HepG2 (cell line): ENCODE measurements around the gene PYGO2. TPM values are rescaled to one million over a fixed set of nuclear protein-coding genes. Genes with fewer than 3 reads are reported as not detected.

ENCODE experiments used
- ATRX ChIP-seq: sonication (generic); formaldehyde crosslinking; IDR thresholded peaks from 2 replicates; pipeline ENCODE4 v1.4.0; 2020; ENCODE audit warnings: missing genetic modification reagents, borderline replicate concordance
- GLI4 ChIP-seq: sonication (generic); formaldehyde crosslinking; IDR thresholded peaks from 2 replicates; pipeline ENCODE4 v1.5.1; 2020; ENCODE audit warnings: missing genetic modification reagents, mild to moderate bottlenecking, moderate library complexity, borderline replicate concordance
- GZF1 ChIP-seq: sonication (generic); formaldehyde crosslinking; IDR thresholded peaks from 2 replicates; pipeline ENCODE4 v1.5.1; 2020; ENCODE audit warnings: mild to moderate bottlenecking, missing genetic modification reagents
- IRF2 ChIP-seq: IDR thresholded peaks from 2 replicates; pipeline ENCODE4 v1.6.1; 2018; ENCODE audit warnings: missing genetic modification reagents, missing compliant biosample characterization
- MAFK ChIP-seq, 2 experiments: IDR thresholded peaks in 1 of 2; conservative IDR thresholded peaks in 1 of 2; 2 replicates each; pipeline ENCODE4 v1.6.1; 2011; ENCODE audit warnings: improper control_type of control experiment in 2 of 2, low read length in 2 of 2
- ZNF280B ChIP-seq: sonication (generic); formaldehyde crosslinking; IDR thresholded peaks from 2 replicates; pipeline ENCODE4 v1.5.0; 2020; ENCODE audit warnings: missing genetic modification reagents, mild to moderate bottlenecking, borderline replicate concordance
- ZNF296 ChIP-seq: sonication (generic); formaldehyde crosslinking; conservative IDR thresholded peaks from 2 replicates; pipeline ENCODE4 v1.5.0; 2020; ENCODE audit warnings: mild to moderate bottlenecking, missing genetic modification reagents
- ZNF329 ChIP-seq: sonication (generic); formaldehyde crosslinking; IDR thresholded peaks from 2 replicates; pipeline ENCODE4 v1.9.0; 2021; ENCODE audit warnings: low read depth, mild to moderate bottlenecking, missing genetic modification reagents
- ZNF432 ChIP-seq: sonication (generic); formaldehyde crosslinking; IDR thresholded peaks from 2 replicates; pipeline ENCODE4 v1.5.0; 2020; ENCODE audit warnings: missing genetic modification reagents, mild to moderate bottlenecking, borderline replicate concordance
- ZNF740 ChIP-seq: sonication (generic); formaldehyde crosslinking; IDR thresholded peaks from 2 replicates; pipeline ENCODE4 v1.4.0; 2020; ENCODE audit warnings: missing genetic modification reagents
- ZNF891 ChIP-seq: sonication (generic); formaldehyde crosslinking; IDR thresholded peaks from 2 replicates; pipeline ENCODE4 v1.5.0; 2020; ENCODE audit warnings: mild to moderate bottlenecking, missing genetic modification reagents
- polyA plus RNA-seq, 8 experiments: library from polyadenylated mRNA; depleted of rRNA in 3 of 8; stranded (reverse) in 7 of 8; unstranded in 1 of 8; fragments of >200 nt; fragmentation: Illumina TruSeq in 4 of 8; extraction: Trizol in 4 of 8; gene quantifications; 2 replicates each; pipeline versions ENCODE4 v1.2.1 to v1.2.3, GENCODE V29; 2011 to 2016; ENCODE audit warnings: low read depth in 4 of 8, missing spikeins in 1 of 8, mixed read lengths in 1 of 8; ENCODE audit not compliant: insufficient read depth in 1 of 8
- total RNA-seq, 5 experiments: library from RNA; depleted of rRNA; stranded (reverse); fragments of >200 nt; fragmentation: Illumina TruSeq; extraction: Trizol; gene quantifications; 2 replicates each; pipeline ENCODE4 v1.2.3, GENCODE V29; 2016; ENCODE audit warnings: low read depth in 1 of 5
- TF ChIP-seq, protein P1 (sequence below): sonication (generic); formaldehyde crosslinking; IDR thresholded peaks from 2 replicates; pipeline ENCODE4 v1.5.1; 2020; ENCODE audit warnings: missing genetic modification reagents, mild to moderate bottlenecking, borderline replicate concordance
- TF ChIP-seq, protein P2 (sequence below): sonication (generic); formaldehyde crosslinking; IDR thresholded peaks from 2 replicates; pipeline ENCODE4 v1.8.0; 2022; ENCODE audit warnings: missing genetic modification reagents, mild to moderate bottlenecking, inconsistent platforms, borderline replicate concordance
- TF ChIP-seq, protein P3 (sequence below): sonication (generic); formaldehyde crosslinking; IDR thresholded peaks from 2 replicates; pipeline ENCODE4 v1.5.0; 2020; ENCODE audit warnings: mild to moderate bottlenecking, missing genetic modification reagents, borderline replicate concordance

Gene PYGO2
- total and polyA plus RNA-seq, 2 of the 13 experiments (the other 11 are each of a cell fraction or from before 2014, with no cell fraction given), result 20.3 to 21.8 TPM

- TF ChIP-seq, protein P1, sequence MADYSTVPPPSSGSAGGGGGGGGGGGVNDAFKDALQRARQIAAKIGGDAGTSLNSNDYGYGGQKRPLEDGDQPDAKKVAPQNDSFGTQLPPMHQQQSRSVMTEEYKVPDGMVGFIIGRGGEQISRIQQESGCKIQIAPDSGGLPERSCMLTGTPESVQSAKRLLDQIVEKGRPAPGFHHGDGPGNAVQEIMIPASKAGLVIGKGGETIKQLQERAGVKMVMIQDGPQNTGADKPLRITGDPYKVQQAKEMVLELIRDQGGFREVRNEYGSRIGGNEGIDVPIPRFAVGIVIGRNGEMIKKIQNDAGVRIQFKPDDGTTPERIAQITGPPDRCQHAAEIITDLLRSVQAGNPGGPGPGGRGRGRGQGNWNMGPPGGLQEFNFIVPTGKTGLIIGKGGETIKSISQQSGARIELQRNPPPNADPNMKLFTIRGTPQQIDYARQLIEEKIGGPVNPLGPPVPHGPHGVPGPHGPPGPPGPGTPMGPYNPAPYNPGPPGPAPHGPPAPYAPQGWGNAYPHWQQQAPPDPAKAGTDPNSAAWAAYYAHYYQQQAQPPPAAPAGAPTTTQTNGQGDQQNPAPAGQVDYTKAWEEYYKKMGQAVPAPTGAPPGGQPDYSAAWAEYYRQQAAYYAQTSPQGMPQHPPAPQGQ (CRISPR knock-in tag), result no peak
- TF ChIP-seq ZNF432 (CRISPR knock-in tag) (no peak), ZNF296 (CRISPR knock-in tag) (no peak), ZNF891 (CRISPR knock-in tag) (no peak), MAFK (conservative IDR thresholded peaks at IDR 0.05 in 1 of 2, IDR thresholded peaks at IDR 0.05 in 1 of 2; ENCODE audit: low read length in 2 of 2) (no peak), ZNF329 (no peak), ZNF280B (no peak), GZF1 (CRISPR knock-in tag) (no peak), IRF2 (CRISPR knock-in tag) (no peak), ZNF740 (no peak; the same call in 1 of the 2 replicates), ATRX (CRISPR knock-in tag) (no peak), GLI4 (CRISPR knock-in tag) (no peak)
- TF ChIP-seq, protein P2, sequence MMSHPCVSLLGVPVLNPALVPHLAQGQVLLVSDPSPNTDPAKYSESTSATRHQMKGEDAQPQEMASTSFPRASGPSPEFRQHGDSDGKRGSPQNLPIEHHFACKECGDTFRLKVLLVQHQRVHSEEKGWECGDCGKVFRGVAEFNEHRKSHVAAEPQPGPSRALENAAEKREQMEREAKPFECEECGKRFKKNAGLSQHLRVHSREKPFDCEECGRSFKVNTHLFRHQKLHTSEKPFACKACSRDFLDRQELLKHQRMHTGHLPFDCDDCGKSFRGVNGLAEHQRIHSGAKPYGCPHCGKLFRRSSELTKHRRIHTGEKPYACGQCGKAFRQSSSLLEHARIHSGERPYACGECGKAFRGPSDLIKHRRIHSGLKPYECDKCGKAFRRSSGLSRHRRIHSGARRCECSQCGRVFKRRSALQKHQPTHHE (CRISPR knock-in tag), result no peak
- TF ChIP-seq, protein P3, sequence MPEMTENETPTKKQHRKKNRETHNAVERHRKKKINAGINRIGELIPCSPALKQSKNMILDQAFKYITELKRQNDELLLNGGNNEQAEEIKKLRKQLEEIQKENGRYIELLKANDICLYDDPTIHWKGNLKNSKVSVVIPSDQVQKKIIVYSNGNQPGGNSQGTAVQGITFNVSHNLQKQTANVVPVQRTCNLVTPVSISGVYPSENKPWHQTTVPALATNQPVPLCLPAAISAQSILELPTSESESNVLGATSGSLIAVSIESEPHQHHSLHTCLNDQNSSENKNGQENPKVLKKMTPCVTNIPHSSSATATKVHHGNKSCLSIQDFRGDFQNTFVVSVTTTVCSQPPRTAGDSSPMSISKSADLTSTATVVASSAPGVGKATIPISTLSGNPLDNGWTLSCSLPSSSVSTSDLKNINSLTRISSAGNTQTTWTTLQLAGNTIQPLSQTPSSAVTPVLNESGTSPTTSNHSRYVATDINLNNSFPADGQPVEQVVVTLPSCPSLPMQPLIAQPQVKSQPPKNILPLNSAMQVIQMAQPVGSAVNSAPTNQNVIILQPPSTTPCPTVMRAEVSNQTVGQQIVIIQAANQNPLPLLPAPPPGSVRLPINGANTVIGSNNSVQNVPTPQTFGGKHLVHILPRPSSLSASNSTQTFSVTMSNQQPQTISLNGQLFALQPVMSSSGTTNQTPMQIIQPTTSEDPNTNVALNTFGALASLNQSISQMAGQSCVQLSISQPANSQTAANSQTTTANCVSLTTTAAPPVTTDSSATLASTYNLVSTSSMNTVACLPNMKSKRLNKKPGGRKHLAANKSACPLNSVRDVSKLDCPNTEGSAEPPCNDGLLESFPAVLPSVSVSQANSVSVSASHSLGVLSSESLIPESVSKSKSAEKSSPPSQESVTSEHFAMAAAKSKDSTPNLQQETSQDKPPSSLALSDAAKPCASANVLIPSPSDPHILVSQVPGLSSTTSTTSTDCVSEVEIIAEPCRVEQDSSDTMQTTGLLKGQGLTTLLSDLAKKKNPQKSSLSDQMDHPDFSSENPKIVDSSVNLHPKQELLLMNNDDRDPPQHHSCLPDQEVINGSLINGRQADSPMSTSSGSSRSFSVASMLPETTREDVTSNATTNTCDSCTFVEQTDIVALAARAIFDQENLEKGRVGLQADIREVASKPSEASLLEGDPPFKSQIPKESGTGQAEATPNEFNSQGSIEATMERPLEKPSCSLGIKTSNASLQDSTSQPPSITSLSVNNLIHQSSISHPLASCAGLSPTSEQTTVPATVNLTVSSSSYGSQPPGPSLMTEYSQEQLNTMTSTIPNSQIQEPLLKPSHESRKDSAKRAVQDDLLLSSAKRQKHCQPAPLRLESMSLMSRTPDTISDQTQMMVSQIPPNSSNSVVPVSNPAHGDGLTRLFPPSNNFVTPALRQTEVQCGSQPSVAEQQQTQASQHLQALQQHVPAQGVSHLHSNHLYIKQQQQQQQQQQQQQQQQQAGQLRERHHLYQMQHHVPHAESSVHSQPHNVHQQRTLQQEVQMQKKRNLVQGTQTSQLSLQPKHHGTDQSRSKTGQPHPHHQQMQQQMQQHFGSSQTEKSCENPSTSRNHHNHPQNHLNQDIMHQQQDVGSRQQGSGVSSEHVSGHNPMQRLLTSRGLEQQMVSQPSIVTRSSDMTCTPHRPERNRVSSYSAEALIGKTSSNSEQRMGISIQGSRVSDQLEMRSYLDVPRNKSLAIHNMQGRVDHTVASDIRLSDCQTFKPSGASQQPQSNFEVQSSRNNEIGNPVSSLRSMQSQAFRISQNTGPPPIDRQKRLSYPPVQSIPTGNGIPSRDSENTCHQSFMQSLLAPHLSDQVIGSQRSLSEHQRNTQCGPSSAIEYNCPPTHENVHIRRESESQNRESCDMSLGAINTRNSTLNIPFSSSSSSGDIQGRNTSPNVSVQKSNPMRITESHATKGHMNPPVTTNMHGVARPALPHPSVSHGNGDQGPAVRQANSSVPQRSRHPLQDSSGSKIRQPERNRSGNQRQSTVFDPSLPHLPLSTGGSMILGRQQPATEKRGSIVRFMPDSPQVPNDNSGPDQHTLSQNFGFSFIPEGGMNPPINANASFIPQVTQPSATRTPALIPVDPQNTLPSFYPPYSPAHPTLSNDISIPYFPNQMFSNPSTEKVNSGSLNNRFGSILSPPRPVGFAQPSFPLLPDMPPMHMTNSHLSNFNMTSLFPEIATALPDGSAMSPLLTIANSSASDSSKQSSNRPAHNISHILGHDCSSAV (CRISPR knock-in tag), result no peak
Measured at GRCh38 chr1:154973344-154974101, 11.9 kb upstream of the PYGO2 start (continued).
